HG02884 (cell line): ENCODE results near the gene GRIN2A.

Experiments
- ATAC-seq: cut with Tn5 transposase; IDR thresholded peaks from one replicate; pipeline ENCODE4 v1.9.1; 2021; ENCODE audit warnings: mild to moderate bottlenecking, moderate library complexity; ENCODE audit not compliant: unreplicated experiment

Gene GRIN2A

DNA sequence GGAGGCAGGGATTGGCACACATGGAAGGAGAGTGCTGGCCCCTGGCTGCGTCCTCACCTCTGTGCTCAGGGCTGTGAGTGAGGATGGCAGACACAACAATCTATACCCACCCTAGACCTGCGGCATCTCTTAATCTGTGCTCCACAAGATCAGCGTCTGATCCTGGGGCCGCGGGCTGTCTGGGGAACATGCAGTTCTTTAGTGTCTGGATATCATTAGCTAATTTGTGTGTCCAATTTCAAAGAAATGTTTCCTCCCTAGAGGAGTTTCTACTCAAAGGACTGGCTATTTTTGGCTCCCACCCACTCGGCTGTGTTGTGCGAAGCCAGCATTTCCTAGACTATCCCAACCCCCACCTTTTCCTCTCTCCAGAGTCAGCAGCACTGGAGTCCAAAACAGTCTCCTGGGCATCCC lies 93.8 kb downstream of the GRIN2A start:
- no peak for ATAC-seq

GRCh38 chr16:10087151-10087550 lies 95.1 kb downstream of the GRIN2A start:
- ATAC-seq, result no peak

- no peak for ATAC-seq
Observed at GRCh38 chr16:10086620-10087019, 95.6 kb downstream of the GRIN2A start.

- ATAC-seq, result no peak
Observed at GRCh38 chr16:10085078-10085798, 97.0 kb downstream of the GRIN2A start.

GRCh38 chr16:10083301-10083700 lies 98.9 kb downstream of the GRIN2A start:
- no peak for ATAC-seq

DNA sequence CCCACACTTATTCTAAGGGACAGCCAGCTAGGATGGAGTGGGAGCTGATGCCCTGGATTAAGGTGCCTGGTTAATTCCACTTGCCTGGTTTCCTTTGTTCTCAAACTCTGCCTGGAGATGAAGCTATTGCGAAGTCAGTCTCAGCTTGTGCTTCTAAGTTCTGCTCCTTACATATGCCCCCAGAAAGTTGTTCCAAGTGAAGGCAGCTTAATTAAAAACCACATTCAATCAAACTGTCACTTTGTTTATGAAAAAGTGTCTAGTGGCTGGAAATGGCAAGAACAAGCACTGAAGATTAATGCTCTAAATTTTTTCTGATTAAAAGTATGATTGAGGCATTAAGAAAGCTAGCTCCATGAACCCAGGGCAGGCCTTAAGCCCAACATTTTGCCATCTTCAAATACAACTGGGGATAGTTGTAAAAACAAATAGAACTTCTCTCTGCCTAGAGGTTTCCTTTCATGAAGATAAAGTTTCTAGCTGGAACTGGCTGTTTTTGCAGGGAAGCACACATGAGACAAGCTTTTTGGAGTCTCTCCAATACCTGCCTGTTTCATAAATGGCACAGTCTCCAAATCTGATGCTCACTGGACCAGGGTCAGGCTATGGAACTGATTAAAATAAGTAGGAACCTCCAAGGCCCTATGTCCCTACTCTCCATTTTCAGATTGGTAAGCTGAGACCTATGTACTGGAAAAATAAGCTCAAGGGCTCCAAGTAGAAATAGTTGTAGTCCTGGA lies 100.9 kb downstream of the GRIN2A start:
- ATAC-seq, result no peak

- no peak for ATAC-seq
Observed at GRCh38 chr16:10080051-10080772, 102.0 kb downstream of the GRIN2A start.

DNA sequence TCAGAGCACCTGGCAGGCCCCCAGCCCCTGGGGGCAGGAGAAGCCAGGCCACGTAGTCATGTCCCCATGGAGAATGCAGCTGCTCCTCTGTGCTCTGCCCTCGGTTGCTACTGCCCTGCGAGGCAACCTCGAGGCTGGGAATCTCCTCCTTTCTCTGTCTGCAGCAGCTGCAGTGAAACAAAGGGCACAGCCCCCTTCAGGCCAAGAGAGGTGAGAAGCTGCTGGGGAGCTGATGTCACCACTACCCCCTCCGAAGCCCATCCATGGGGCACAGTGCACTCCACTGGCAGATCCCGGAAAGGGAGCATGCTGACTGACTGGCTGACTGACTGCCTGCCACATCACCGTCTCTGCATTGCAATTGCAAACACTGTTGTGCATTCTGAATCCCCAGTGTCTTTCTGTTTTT lies 103.7 kb downstream of the GRIN2A start:
- ATAC-seq, result no peak

- no peak for ATAC-seq
Observed at GRCh38 chr16:10077861-10078260, 104.4 kb downstream of the GRIN2A start.

- ATAC-seq, result no peak
Observed at GRCh38 chr16:10076037-10076436, 106.2 kb downstream of the GRIN2A start.

GRCh38 chr16:10070591-10070990 lies 111.6 kb downstream of the GRIN2A start:
- no peak for ATAC-seq

GRCh38 chr16:10069374-10069773 lies 112.9 kb downstream of the GRIN2A start:
- ATAC-seq, result no peak

GRCh38 chr16:10067835-10068234 lies 114.4 kb downstream of the GRIN2A start:
- no peak for ATAC-seq

DNA sequence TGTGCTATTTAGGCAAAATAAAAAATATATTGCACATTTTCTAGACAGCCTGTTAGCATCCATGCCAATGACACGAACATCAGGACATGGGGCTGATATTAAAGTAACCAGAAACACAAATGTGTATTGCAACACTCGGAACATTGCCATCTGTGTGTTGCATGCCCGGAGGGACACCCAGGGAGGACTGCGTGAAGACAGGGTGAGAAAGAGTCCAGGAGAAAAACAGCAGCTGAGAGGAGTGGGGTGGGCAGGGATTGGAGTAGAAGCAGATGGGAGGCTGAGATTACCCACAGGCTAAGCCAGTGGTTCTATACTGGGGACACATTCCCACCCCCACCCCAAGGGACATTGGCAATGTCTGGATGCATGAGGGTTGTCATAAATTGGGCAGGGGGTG lies 114.8 kb downstream of the GRIN2A start:
- no peak for ATAC-seq

DNA sequence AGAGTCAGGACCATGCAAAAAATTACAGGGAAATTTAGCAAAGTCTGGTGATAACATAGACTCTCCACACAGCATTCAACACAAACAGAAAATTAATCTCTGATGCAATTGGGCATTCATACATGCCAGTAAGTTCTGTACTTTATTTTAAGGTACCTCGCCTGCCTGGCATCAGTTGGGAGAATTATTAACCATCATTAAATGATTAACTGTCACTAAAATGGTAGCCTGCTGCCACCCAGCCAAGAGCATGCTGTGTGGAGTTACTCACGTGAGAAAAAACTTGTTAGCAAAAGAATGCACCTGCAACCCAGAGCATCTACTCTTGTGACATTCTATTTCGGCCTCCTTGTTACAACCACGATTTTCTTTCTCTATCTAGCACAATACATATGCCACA lies 117.2 kb downstream of the GRIN2A start:
- no peak for ATAC-seq

DNA sequence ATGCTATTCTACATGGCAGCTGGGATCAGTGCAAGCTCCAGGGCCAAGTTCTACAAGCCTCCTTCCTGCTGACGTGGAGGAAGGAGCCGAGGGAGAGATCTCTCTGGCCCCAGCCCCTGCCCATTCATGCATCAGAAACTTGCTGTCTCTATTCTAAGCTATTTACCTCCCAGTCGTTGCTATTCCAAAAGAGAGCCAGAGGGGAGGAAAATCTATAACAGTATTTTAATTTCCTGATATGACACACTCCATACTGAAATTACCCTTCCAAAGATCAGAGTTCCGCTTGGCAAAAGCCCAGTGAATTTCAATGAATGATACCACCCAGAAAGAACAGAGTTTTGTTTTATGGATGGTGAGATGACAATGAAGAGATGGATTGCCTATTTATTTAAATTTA lies 133.4 kb downstream of the GRIN2A start:
- ATAC-seq, result no peak

GRCh38 chr16:10045947-10046346 lies 136.3 kb downstream of the GRIN2A start:
- no peak for ATAC-seq

GRCh38 chr16:10045291-10045775 lies 136.9 kb downstream of the GRIN2A start:
- no peak for ATAC-seq

- ATAC-seq, result no peak
Observed at GRCh38 chr16:10040136-10041080, 141.8 kb downstream of the GRIN2A start.
